H9 (cell line): Measurements from ENCODE around the gene GLCE. TPM values are rescaled to one million over a fixed set of nuclear protein-coding genes. Genes with fewer than 3 reads are reported as not detected.

Experiments
- DNase-seq: peaks from one replicate; pipeline ENCODE4 v3.0.0-alpha.2; 2017
- H2AFZ ChIP-seq: one replicate; pipeline ENCODE4 v1.6.1; 2013; ENCODE audit warnings: mild to moderate bottlenecking, low read length, control low read depth, moderate library complexity
- H2AK5ac ChIP-seq: 2 replicates; pipeline ENCODE4 v1.6.1; 2013; ENCODE audit warnings: low read length, control low read depth, mixed read lengths; ENCODE audit not compliant: insufficient read length
- H2BK120ac ChIP-seq: one replicate; pipeline ENCODE4 v1.6.1; 2013; ENCODE audit warnings: low read depth, mild to moderate bottlenecking, low read length, control low read depth, inconsistent platforms; ENCODE audit not compliant: poor library complexity, severe bottlenecking
- H2BK12ac ChIP-seq: 2 replicates; pipeline ENCODE4 v1.6.1; 2013; ENCODE audit warnings: low read length, control low read depth, mixed read lengths, low read depth; ENCODE audit not compliant: insufficient read length
- H2BK15ac ChIP-seq: 2 replicates; pipeline ENCODE4 v1.6.1; 2013; ENCODE audit warnings: low read depth, low read length, control low read depth
- H2BK20ac ChIP-seq: one replicate; pipeline ENCODE4 v1.6.1; 2013; ENCODE audit warnings: low read depth, mild to moderate bottlenecking, low read length, control low read depth, inconsistent platforms; ENCODE audit not compliant: poor library complexity, severe bottlenecking
- H2BK5ac ChIP-seq: 2 replicates; pipeline ENCODE4 v1.6.1; 2013; ENCODE audit warnings: low read length, control low read depth, mixed read lengths; ENCODE audit not compliant: insufficient read length
- H3K14ac ChIP-seq: 2 replicates; pipeline ENCODE4 v1.6.1; 2013; ENCODE audit warnings: low read length, control low read depth; ENCODE audit not compliant: insufficient read depth
- H3K18ac ChIP-seq: 2 replicates; pipeline ENCODE4 v1.6.1; 2013; ENCODE audit warnings: low read depth, mild to moderate bottlenecking, mixed read lengths, low read length, control low read depth; ENCODE audit not compliant: insufficient read length
- H3K23ac ChIP-seq: 2 replicates; pipeline ENCODE4 v1.6.1; 2013; ENCODE audit warnings: low read length, control low read depth, mixed read lengths, low read depth; ENCODE audit not compliant: insufficient read length
- H3K23me2 ChIP-seq: 2 replicates; pipeline ENCODE4 v1.6.1; 2013; ENCODE audit warnings: low read depth, mild to moderate bottlenecking, mixed read lengths, low read length, control low read depth; ENCODE audit not compliant: insufficient read length, poor library complexity, severe bottlenecking
- H3K27ac ChIP-seq: 2 replicates; pipeline ENCODE4 v1.5.1; 2013; ENCODE audit warnings: low read length, control low read depth, mixed read lengths, low read depth; ENCODE audit not compliant: insufficient read length
- H3K27me3 ChIP-seq: 2 replicates; pipeline ENCODE4 v1.6.1; 2013; ENCODE audit warnings: low read length, control low read depth, inconsistent platforms; ENCODE audit not compliant: insufficient read depth
- H3K4ac ChIP-seq: 2 replicates; pipeline ENCODE4 v1.6.1; 2013; ENCODE audit warnings: low read depth, mild to moderate bottlenecking, control low read depth, inconsistent platforms, low read length, moderate library complexity
- H3K4me1 ChIP-seq: 2 replicates; pipeline ENCODE4 v1.6.1; 2013; ENCODE audit warnings: low read length, control low read depth, inconsistent platforms; ENCODE audit not compliant: insufficient read depth
- H3K4me2 ChIP-seq: 2 replicates; pipeline ENCODE4 v1.6.1; 2013; ENCODE audit warnings: low read length, control low read depth, mixed read lengths; ENCODE audit not compliant: insufficient read length, insufficient read depth
- H3K56ac ChIP-seq: 2 replicates; pipeline ENCODE4 v1.6.1; 2013; ENCODE audit warnings: low read depth, mild to moderate bottlenecking, mixed read lengths, low read length, control low read depth; ENCODE audit not compliant: insufficient read length
- H3K79me1 ChIP-seq: 2 replicates; pipeline ENCODE4 v1.6.1; 2013; ENCODE audit warnings: low read depth, mild to moderate bottlenecking, moderate library complexity, low read length, control low read depth, inconsistent platforms; ENCODE audit not compliant: insufficient read depth, poor library complexity, severe bottlenecking
- H3K79me2 ChIP-seq: 2 replicates; pipeline ENCODE4 v1.6.1; 2013; ENCODE audit warnings: low read length, control low read depth, inconsistent platforms; ENCODE audit not compliant: insufficient read depth
- H3K9ac ChIP-seq: 2 replicates; pipeline ENCODE4 v1.6.1; 2013; ENCODE audit warnings: low read length, control low read depth, mixed read lengths; ENCODE audit not compliant: insufficient read length; ENCODE audit errors: extremely low read depth
- H3K9me3 ChIP-seq: one replicate; pipeline ENCODE4 v1.6.1; 2013; ENCODE audit warnings: low read depth, low read length, inconsistent platforms; ENCODE audit not compliant: control insufficient read depth
- H3T11ph ChIP-seq: one replicate; pipeline ENCODE4 v1.6.1; 2013; ENCODE audit warnings: mild to moderate bottlenecking, low read length, control low read depth, inconsistent platforms
- H4K20me1 ChIP-seq: one replicate; pipeline ENCODE4 v1.6.1; 2013; ENCODE audit not compliant: control insufficient read depth, insufficient read length, insufficient read depth
- H4K5ac ChIP-seq: 2 replicates; pipeline ENCODE4 v1.6.1; 2013; ENCODE audit warnings: low read depth, mild to moderate bottlenecking, mixed read lengths, low read length, control low read depth; ENCODE audit not compliant: insufficient read length
- H4K8ac ChIP-seq: replicated peaks from 2 replicates; pipeline ENCODE4 v1.6.1; 2013; ENCODE audit warnings: low read length, control low read depth, mixed read lengths, low read depth; ENCODE audit not compliant: insufficient read length
- H4K91ac ChIP-seq: 2 replicates; pipeline ENCODE4 v1.6.1; 2013; ENCODE audit warnings: low read depth, mild to moderate bottlenecking, moderate library complexity, mixed read lengths, low read length, control low read depth; ENCODE audit not compliant: insufficient read length
- H3K27ac Mint-ChIP-seq, 3 experiments: 2 replicates in 2 of 3; 3 replicates in 1 of 3; pipeline ENCODE4 v1.8.0; 2020 to 2021; ENCODE audit warnings: mixed read lengths in 3 of 3, mild to moderate bottlenecking in 1 of 3, moderate library complexity in 1 of 3
- H3K27me3 Mint-ChIP-seq: 2 replicates; pipeline ENCODE4 v1.8.0; 2021; ENCODE audit warnings: low read depth, mild to moderate bottlenecking, moderate library complexity, mixed read lengths
- H3K36me3 Mint-ChIP-seq, 3 experiments: 2 replicates in 2 of 3; 3 replicates in 1 of 3; pipeline ENCODE4 v1.8.0; 2020 to 2021; ENCODE audit warnings: low read depth in 3 of 3, mixed read lengths in 3 of 3; ENCODE audit not compliant: insufficient read depth in 1 of 3
- H3K4me1 Mint-ChIP-seq, 2 experiments: 2 replicates each; pipeline ENCODE4 v1.8.0; 2020; ENCODE audit warnings: mixed read lengths in 2 of 2
- H3K4me3 Mint-ChIP-seq, 2 experiments: 2 replicates in 1 of 2; 3 replicates in 1 of 2; pipeline ENCODE4 v1.8.0; 2020 to 2021; ENCODE audit warnings: mild to moderate bottlenecking in 2 of 2, mixed read lengths in 2 of 2, moderate library complexity in 1 of 2
- H3K9me3 Mint-ChIP-seq, 2 experiments: 2 replicates in 1 of 2; 3 replicates in 1 of 2; pipeline ENCODE4 v1.8.0; 2020; ENCODE audit warnings: mild to moderate bottlenecking in 2 of 2, mixed read lengths in 2 of 2, moderate library complexity in 1 of 2
- CTCF ChIP-seq: fragments of 200-600 bp; sonication (generic); conservative IDR thresholded peaks from 3 replicates; pipeline ENCODE4 v1.8.0; 2021; ENCODE audit warnings: antibody characterized with exemption, mild to moderate bottlenecking
- WGBS: extraction: QIAGEN DNeasy Blood & Tissue Kit; methylation state at CpG from one replicate; pipeline ENCODE4 v1.1.7; 2013; ENCODE audit warnings: missing lambda C conversion rate, low lambda C conversion rate, mixed read lengths; ENCODE audit not compliant: insufficient read length; ENCODE audit errors: extremely low coverage; 5-methylcytosine and 5-hydroxymethylcytosine counted together
- total RNA-seq: library from RNA; stranded (reverse); gene quantifications from 2 replicates; pipeline ENCODE4 v1.2.1, GENCODE V29; 2021

The GLCE gene
- total RNA-seq, 1 experiment from 2014 or later: 12.2 TPM

- Histone ChIP-seq H3K27me3 (no peaks in the 10 kb centered on the region), H2BK12ac (no peak overlapping the region), H2AK5ac (no peak overlapping the region), H3K79me1 (no peaks in the 10 kb centered on the region), H3K4me2 (no peak overlapping the region), H4K5ac (no peak overlapping the region), H4K20me1 (no peaks in the 10 kb centered on the region), H3K23me2 (no peaks in the 10 kb centered on the region), H3K4me1 (no peaks in the 10 kb centered on the region), H2BK15ac (no peak overlapping the region), H2BK120ac (no peak overlapping the region), H2BK5ac (no peak overlapping the region), H3K4ac (no peak overlapping the region), H3K23ac (no peak overlapping the region), H3K56ac (no peak overlapping the region), H3T11ph (no peak overlapping the region), H2BK20ac (no peak overlapping the region), H3K18ac (no peak overlapping the region), H3K9me3 (no peaks in the 10 kb centered on the region), H3K9ac (no peak overlapping the region), H4K8ac (no peak overlapping the region), H2AFZ (no peak overlapping the region), H3K14ac (no peak overlapping the region), H3K27ac (no peak overlapping the region), H4K91ac (no peak overlapping the region), H3K79me2 (no peaks in the 10 kb centered on the region)
- Mint-ChIP-seq H3K9me3 (no peaks in the 10 kb centered on the region), H3K27me3 (peaks cover 47% of the 10 kb centered on the region), H3K4me1 (peaks cover 7% of the 10 kb centered on the region in 2 experiments; a peak in 3 of 4 replicates), H3K36me3 (no peaks in the 10 kb centered on the region), H3K27ac (no peak overlapping the region), H3K4me3 (no peak overlapping the region)
- no peak for TF ChIP-seq CTCF
- WGBS: no CpG with 5 or more reads among the region's 2 CpGs
- no peak for DNase-seq
Observed at GRCh38 chr15:69149803-69150202, 10.6 kb upstream of the GLCE start.
